Measurements from ENCODE around the gene KRTAP19-3. TPM values are rescaled to one million over a fixed set of nuclear protein-coding genes. Genes with fewer than 3 reads are reported as not detected.

KRTAP19-3 gene
- total and polyA plus RNA-seq, 10 donors: not detected

DNA sequence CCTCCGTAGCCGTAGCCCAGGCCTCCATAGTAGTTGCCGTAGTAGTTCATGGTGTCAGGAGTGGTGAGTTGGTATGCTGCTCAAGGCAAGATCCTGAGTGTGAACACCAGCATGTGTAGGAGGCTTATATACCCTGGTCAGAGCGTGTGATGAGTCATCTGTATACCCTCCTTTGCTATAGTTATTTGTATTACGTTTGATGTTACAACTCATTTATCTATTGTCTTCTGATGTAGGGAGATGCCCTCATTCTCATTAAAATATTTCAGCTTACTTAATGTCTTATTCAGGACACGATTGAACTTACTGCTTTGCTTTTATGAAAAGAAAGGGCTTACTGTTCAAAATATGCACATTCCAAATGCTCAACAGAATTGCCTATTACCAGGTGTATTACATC, 10.2 kb upstream of the KRTAP19-3 start, which contains the start of gene KRTAP19-5:
Gene KRTAP19-5 (minus strand): TSS at position 101 of the 400 bp plus-strand sequence. CDS start 51 bp downstream, at position 50.
- intact Hi-C loops (cut with DNase I; ENCODE audit: low total_unique reads): no loop called here
- 79 to 89% (median 81%) methylated on average over 6 of the region's 6 CpGs for WGBS, 5 donors
- TF ChIP-seq POLR2AphosphoS5 (IDR thresholded peaks at IDR 0.05) (no peak), POLR2A (IDR thresholded peaks at IDR 0.05) (no peak)
- TF ChIP-seq, protein P1, sequence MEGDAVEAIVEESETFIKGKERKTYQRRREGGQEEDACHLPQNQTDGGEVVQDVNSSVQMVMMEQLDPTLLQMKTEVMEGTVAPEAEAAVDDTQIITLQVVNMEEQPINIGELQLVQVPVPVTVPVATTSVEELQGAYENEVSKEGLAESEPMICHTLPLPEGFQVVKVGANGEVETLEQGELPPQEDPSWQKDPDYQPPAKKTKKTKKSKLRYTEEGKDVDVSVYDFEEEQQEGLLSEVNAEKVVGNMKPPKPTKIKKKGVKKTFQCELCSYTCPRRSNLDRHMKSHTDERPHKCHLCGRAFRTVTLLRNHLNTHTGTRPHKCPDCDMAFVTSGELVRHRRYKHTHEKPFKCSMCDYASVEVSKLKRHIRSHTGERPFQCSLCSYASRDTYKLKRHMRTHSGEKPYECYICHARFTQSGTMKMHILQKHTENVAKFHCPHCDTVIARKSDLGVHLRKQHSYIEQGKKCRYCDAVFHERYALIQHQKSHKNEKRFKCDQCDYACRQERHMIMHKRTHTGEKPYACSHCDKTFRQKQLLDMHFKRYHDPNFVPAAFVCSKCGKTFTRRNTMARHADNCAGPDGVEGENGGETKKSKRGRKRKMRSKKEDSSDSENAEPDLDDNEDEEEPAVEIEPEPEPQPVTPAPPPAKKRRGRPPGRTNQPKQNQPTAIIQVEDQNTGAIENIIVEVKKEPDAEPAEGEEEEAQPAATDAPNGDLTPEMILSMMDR (IDR thresholded peaks at IDR 0.05 in 8 of 11, conservative IDR thresholded peaks at IDR 0.05 in 3 of 11): no peak
- H3K36me3 ChIP-seq: no peaks in the 10 kb centered on the region
- H3K4me1 ChIP-seq: no peaks in the 10 kb centered on the region
- peaks cover 0 to 3% (median 0%) of the 10 kb centered on the region in 8 donors for H3K9me3 ChIP-seq
- H3K4me3 ChIP-seq: no peak within 1 kb of the TSS
- no peak within 1 kb of the TSS for H3K27ac ChIP-seq
- DNase-seq: no peak
- H3K27me3 ChIP-seq (replicated peaks in 1 of 7): no peaks in the 10 kb centered on the region

DNA sequence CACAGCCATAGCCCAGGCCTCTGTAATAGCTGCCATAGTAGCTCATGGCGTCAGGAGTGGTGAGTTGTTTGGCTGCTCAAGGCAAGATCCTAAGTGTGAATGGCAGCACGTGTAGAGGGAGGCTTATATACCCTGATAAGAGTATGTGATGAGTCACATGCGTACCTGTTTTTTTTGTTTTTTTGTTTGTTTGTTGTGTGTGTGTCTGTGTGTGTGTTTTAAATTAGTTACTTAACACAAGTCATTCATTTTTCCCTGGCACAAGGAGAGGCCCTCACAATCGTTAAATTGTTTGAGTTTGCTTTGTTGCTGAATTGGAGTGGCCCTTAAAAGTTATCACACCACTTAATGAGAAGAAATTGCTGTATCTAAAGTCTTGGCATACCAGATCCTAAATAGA, 5.3 kb upstream of the KRTAP19-3 start, which contains the start of gene KRTAP19-4:
Gene KRTAP19-4 (minus strand): TSS at position 101 of the 400 bp plus-strand sequence. CDS start 55 bp downstream, at position 46.
- TF ChIP-seq POLR2AphosphoS5 (IDR thresholded peaks at IDR 0.05): no peak
- TF ChIP-seq, protein P1 (IDR thresholded peaks at IDR 0.05 in 8 of 11, conservative IDR thresholded peaks at IDR 0.05 in 3 of 11): no peak
- TF ChIP-seq POLR2A (IDR thresholded peaks at IDR 0.05): no peak

DNA sequence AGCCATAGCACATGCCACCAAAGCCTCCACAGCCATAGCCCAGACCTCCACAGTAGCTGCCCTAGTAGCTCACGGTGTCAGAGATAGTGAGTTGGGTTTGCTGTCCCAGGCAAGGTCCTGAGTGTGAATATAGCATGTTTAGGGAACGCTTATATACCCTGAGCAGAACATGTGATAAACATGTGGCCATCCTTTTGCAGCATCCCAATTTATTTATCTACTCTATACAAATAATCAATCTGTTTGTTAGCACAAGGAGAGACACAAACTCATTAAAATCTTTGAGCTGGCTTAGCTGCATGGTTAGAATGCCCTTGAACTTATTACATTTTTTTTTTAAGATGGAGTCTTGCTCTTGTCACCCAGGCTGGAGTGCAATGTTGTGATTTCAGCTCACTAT, 4.5 kb downstream of the KRTAP19-3 start, which contains the start of gene KRTAP19-2:
Gene KRTAP19-2 (minus strand): TSS at position 101 of the 400 bp plus-strand sequence. CDS start 88 bp downstream, at position 13.
- intact Hi-C loops (cut with DNase I; ENCODE audit: low total_unique reads): no loop called here
- no peak for DNase-seq
- Histone ChIP-seq H3K9me3 (peaks cover 0 to 36% (median 17%) of the 10 kb centered on the region in 8 donors), H3K4me1 (no peaks in the 10 kb centered on the region), H3K36me3 (no peaks in the 10 kb centered on the region), H3K4me3 (no peak within 1 kb of the TSS), H3K27me3 (replicated peaks in 1 of 7) (no peaks in the 10 kb centered on the region), H3K27ac (no peak within 1 kb of the TSS)
- 80 to 95% (median 86%) methylated on average over 2 of the region's 2 CpGs for WGBS, 5 donors
- TF ChIP-seq, protein P1 (IDR thresholded peaks at IDR 0.05 in 8 of 11, conservative IDR thresholded peaks at IDR 0.05 in 3 of 11): no peak
- TF ChIP-seq POLR2AphosphoS5 (IDR thresholded peaks at IDR 0.05) (no peak), POLR2A (IDR thresholded peaks at IDR 0.05) (no peak)

More for the DNA sequence above, 5.3 kb upstream of the KRTAP19-3 start, which contains the start of gene KRTAP19-4:
- Histone ChIP-seq H3K27me3 (replicated peaks in 1 of 7) (no peaks in the 10 kb centered on the region), H3K4me1 (no peaks in the 10 kb centered on the region), H3K36me3 (no peaks in the 10 kb centered on the region), H3K4me3 (no peak within 1 kb of the TSS), H3K27ac (no peak within 1 kb of the TSS), H3K9me3 (peaks cover 0 to 4% (median 0%) of the 10 kb centered on the region in 8 donors)
- intact Hi-C loops (cut with DNase I; ENCODE audit: low total_unique reads): no loop called here
- no peak for DNase-seq
- 70 to 83% (median 74%) methylated on average over 4 of the region's 4 CpGs for WGBS, 5 donors

DNA sequence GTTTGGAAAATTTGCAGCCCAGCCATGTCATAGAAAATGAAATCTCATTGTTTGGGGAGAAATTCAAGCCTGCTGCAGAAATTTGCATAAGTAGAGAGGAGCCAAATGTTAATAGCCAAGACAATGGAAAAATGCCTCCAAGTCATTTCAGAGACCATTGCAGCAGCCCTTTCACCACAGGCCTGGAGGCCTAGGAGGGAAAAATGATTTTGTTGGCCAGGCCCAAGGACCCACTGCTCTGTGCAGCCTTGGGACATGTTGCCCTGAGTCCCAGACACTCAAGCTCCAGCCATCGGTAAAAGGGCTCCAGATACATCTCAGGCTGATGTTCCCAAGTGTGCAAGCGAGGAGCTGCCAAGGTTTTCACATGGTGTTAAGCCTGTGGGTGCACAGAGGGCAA, 5.6 kb downstream of the KRTAP19-3 start:
- no peak for TF ChIP-seq POLR2A (IDR thresholded peaks at IDR 0.05)
- TF ChIP-seq POLR2AphosphoS5 (IDR thresholded peaks at IDR 0.05): no peak
- TF ChIP-seq, protein P1 (IDR thresholded peaks at IDR 0.05 in 8 of 11, conservative IDR thresholded peaks at IDR 0.05 in 3 of 11): no peak
- Histone ChIP-seq H3K4me3 (no peak overlapping the region), H3K4me1 (no peaks in the 10 kb centered on the region), H3K27ac (no peak overlapping the region), H3K9me3 (peaks cover 0 to 32% (median 17%) of the 10 kb centered on the region in 8 donors), H3K36me3 (no peaks in the 10 kb centered on the region), H3K27me3 (replicated peaks in 1 of 7) (no peaks in the 10 kb centered on the region)
- DNase-seq: no peak
- 56 to 68% (median 64%) methylated on average over 2 of the region's 2 CpGs for WGBS, 5 donors
- intact Hi-C loops (cut with DNase I; ENCODE audit: low total_unique reads): no loop called here
